ENCODE data around the gene RETREG3. TPM values are rescaled to one million over a fixed set of nuclear protein-coding genes. Genes with fewer than 3 reads are reported as not detected.
"Not testable (repeated sequence)": the region's sequence is repeated elsewhere in the genome, so short reads cannot be mapped to it uniquely, and the experiment has no call there.

Gene RETREG3
- total RNA-seq, 4 donors from 2014 or later: 50.6 to 65.8 (median 54.4) TPM

GRCh38 chr17:42547001-42547461 lies 62.1 kb downstream of the RETREG3 start:
- 50% methylated on average over 7 of the region's 23 CpGs; no CpG with 5 or more reads in 1 of the 2 donors for WGBS, 2 donors (ENCODE audit: low coverage in 1 of 2)
- Histone ChIP-seq H3K4me3 (no peak overlapping the region), H3K27ac (no peak overlapping the region), H3K9me3 (no peaks in the 10 kb centered on the region), H3K36me3 (peaks cover 0 to 37% of the 10 kb centered on the region in 2 donors), H3K4me1 (peaks cover 0 to 13% (median 8%) of the 10 kb centered on the region in 3 donors), H3K27me3 (no peaks in the 10 kb centered on the region)
- TF ChIP-seq CTCF (IDR thresholded peaks at IDR 0.05) (no peak), POLR2AphosphoS5 (IDR thresholded peaks at IDR 0.05) (no peak), EP300 (IDR thresholded peaks at IDR 0.05) (no peak), POLR2A (IDR thresholded peaks at IDR 0.05) (no peak)
- no peak for ATAC-seq

GRCh38 chr17:42545755-42546505 lies 63.2 kb downstream of the RETREG3 start:
- peaks cover 0 to 48% of the 10 kb centered on the region in 2 donors for H3K36me3 ChIP-seq
- WGBS, 2 donors (ENCODE audit: low coverage in 1 of 2): 96% methylated on average over 5 of the region's 9 CpGs; no CpG with 5 or more reads in 1 of the 2 donors
- not testable (repeated sequence) for ATAC-seq, H3K27me3 ChIP-seq, H3K4me3 ChIP-seq, H3K27ac ChIP-seq, H3K9me3 ChIP-seq
- H3K4me1 ChIP-seq: peaks cover 0 to 13% (median 8%) of the 10 kb centered on the region in 3 donors

GRCh38 chr17:42544874-42545283 lies 64.3 kb downstream of the RETREG3 start:
- H3K27ac ChIP-seq: no peak overlapping the region
- H3K9me3 ChIP-seq: no peaks in the 10 kb centered on the region
- no peak for TF ChIP-seq POLR2AphosphoS5 (IDR thresholded peaks at IDR 0.05)
- TF ChIP-seq POLR2A (IDR thresholded peaks at IDR 0.05): no peak
- no peak for TF ChIP-seq EP300 (IDR thresholded peaks at IDR 0.05)
- no peak for TF ChIP-seq CTCF (IDR thresholded peaks at IDR 0.05)
- ATAC-seq: no peak
- 72 to 81% methylated on average over 8 of the region's 8 CpGs for WGBS, 2 donors (ENCODE audit: low coverage in 1 of 2)
- H3K27me3 ChIP-seq: no peaks in the 10 kb centered on the region
- peaks cover 0 to 13% (median 8%) of the 10 kb centered on the region in 3 donors for H3K4me1 ChIP-seq
- H3K4me3 ChIP-seq: no peak overlapping the region
- peaks cover 0 to 59% of the 10 kb centered on the region in 2 donors for H3K36me3 ChIP-seq

- H3K4me1 ChIP-seq: peaks cover 0 to 8% (median 5%) of the 10 kb centered on the region in 3 donors
- no peaks in the 10 kb centered on the region for H3K27me3 ChIP-seq
- H3K27ac ChIP-seq: no peak overlapping the region
- no peak overlapping the region for H3K4me3 ChIP-seq
- WGBS, 2 donors (ENCODE audit: low coverage in 1 of 2): no CpG with 5 or more reads among the region's 39 CpGs
- no peaks in the 10 kb centered on the region for H3K9me3 ChIP-seq
- TF ChIP-seq POLR2AphosphoS5 (IDR thresholded peaks at IDR 0.05) (no peak), CTCF (IDR thresholded peaks at IDR 0.05) (no peak), EP300 (IDR thresholded peaks at IDR 0.05) (no peak), POLR2A (IDR thresholded peaks at IDR 0.05) (no peak)
- ATAC-seq: no peak
- peaks cover 0 to 73% of the 10 kb centered on the region in 2 donors for H3K36me3 ChIP-seq
Observed at GRCh38 chr17:42543190-42544079, 65.7 kb downstream of the RETREG3 start.

- Histone ChIP-seq H3K27me3 (no peaks in the 10 kb centered on the region), H3K4me1 (peaks cover 0 to 17% (median 8%) of the 10 kb centered on the region in 3 donors), H3K27ac (no peak overlapping the region), H3K36me3 (peaks cover 0 to 70% of the 10 kb centered on the region in 2 donors), H3K4me3 (no peak overlapping the region), H3K9me3 (no peaks in the 10 kb centered on the region)
- no peak for ATAC-seq
- TF ChIP-seq POLR2A (IDR thresholded peaks at IDR 0.05) (no peak), POLR2AphosphoS5 (IDR thresholded peaks at IDR 0.05) (no peak), CTCF (IDR thresholded peaks at IDR 0.05) (no peak), EP300 (IDR thresholded peaks at IDR 0.05) (no peak)
- 60 to 79% methylated on average over 1 to 6 of the region's 17 CpGs for WGBS, 2 donors (ENCODE audit: low coverage in 1 of 2)
Observed at GRCh38 chr17:42541041-42541833, 67.9 kb downstream of the RETREG3 start.

- H3K27me3 ChIP-seq, H3K4me3 ChIP-seq, ATAC-seq, H3K27ac ChIP-seq, H3K9me3 ChIP-seq: not testable (repeated sequence)
- 74 to 90% methylated on average over 3 to 4 of the region's 4 CpGs for WGBS, 2 donors (ENCODE audit: low coverage in 1 of 2)
- H3K36me3 ChIP-seq: peaks cover 0 to 70% of the 10 kb centered on the region in 2 donors
- H3K4me1 ChIP-seq: peaks cover 0 to 21% (median 8%) of the 10 kb centered on the region in 3 donors
Observed at GRCh38 chr17:42540558-42540957, 68.6 kb downstream of the RETREG3 start.
